G401 (cell line): ENCODE results near the gene SV2B. TPM values are rescaled to one million over a fixed set of nuclear protein-coding genes. Genes with fewer than 3 reads are reported as not detected.

Experiments
- DNase-seq: peaks from one replicate; pipeline ENCODE4 v3.0.0-alpha.2; 2015; ENCODE audit warnings: low spot score
- in situ Hi-C: cut with HindIII; loops from 2 replicates; pipeline ENCODE4 v1.10.0; 2016; ENCODE audit warnings: low sequenced_read_pairs, mixed read lengths
- total RNA-seq: library from RNA; depleted of rRNA; stranded (reverse); fragments of >200 nt; shearing (Covaris generic); gene quantifications from 2 replicates; pipeline ENCODE4 v1.2.3, GENCODE V29; 2014

Gene SV2B
- total RNA-seq, 1 experiment from 2014 or later: not detected

DNA sequence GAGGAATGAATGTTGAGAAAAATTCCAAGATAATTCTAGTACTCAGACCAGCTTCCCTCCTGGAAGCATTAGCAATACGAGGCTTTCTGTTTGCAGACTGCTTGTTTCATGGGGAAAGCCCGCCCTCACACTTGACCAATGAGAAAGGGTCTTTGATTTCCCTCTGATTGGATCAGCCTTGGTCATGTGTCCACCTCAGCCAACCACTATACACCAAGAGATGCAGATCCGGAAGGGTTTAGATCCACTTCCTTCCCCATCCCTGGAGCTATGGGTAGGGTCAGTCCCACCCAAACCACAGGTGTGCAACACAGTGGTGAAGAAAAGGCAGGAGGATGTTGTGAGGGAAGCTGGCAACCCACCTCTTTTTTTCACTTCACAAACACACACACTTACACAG lies 154.7 kb downstream of the SV2B start:
- in situ Hi-C loops: no loop called here
- DNase-seq: no peak

DNA sequence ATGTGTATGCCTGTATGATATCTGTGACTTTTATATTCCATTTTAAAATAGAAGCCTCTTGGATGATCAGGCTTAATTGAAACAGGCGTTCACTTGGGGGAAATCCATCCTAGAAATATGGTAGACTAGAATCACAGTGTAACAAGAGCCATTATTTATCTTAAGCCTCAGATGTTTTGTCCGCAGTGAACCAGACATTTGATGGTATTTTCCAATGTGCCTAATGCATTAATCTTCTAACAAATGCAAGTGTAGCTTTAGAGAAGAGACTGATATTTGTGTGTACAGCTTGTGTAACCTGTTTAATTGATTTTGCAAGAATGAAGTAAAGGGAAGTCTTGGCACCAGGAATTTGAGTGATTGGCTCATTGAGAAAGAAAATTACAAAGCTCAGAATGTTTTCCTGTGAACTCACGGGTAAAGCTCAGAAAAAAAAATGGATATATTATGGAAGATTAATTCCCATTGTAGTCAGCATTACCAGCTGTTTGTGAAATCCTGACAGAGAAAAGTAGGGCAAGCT lies 155.7 kb downstream of the SV2B start:
- peak; percentile 11 for DNase-seq
- in situ Hi-C loops: no loop called here

DNA sequence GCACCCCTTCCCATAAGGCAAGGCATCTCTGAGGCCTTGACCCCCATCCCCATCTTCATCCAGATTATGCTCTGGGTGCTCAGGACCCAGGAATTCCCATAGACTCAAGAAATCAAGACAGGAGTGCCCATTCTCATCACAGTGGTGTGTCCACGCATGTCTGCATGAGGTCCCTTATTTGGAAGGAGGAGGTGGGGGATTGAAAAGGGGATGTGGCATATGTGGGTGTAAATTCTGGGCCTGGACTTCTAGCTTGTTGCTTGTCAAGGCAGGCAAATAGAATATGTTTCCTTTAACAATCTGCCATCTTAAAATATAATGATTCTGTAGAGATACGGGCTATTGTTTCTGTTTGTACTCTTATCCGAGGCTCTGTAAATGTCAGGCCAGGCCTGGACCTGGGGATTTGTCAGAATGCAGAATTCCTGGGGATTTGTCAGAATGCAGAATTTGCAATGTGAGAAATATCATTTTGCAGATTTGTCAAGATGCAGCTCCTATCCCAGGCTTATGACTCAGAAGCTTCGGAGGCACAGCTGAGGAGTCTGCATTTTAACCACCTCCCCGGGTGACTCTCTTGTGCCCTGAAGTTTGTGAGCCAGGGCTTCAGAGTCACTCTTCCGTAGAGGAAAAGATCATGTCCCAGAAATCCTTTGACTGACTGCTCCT lies 157.8 kb downstream of the SV2B start:
- in situ Hi-C loops: no loop called here
- no peak for DNase-seq

DNA sequence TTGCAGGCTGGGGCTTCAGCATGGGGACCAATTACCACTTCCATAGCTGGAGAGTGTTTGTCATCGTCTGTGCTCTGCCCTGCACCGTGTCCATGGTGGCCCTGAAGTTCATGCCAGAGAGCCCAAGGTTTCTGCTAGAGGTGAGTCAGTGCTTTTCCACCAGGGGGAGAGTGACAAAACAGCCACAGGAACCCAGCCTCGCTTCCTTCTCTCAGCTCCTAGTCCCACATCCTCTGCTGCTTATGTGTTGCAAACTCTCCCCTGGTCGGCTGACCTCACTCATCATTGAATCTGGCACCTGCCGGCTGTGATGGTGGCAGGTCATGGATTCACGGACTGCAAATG lies 158.3 kb downstream of the SV2B start:
- DNase-seq: peak; percentile 53
- in situ Hi-C loops: no loop called here

DNA sequence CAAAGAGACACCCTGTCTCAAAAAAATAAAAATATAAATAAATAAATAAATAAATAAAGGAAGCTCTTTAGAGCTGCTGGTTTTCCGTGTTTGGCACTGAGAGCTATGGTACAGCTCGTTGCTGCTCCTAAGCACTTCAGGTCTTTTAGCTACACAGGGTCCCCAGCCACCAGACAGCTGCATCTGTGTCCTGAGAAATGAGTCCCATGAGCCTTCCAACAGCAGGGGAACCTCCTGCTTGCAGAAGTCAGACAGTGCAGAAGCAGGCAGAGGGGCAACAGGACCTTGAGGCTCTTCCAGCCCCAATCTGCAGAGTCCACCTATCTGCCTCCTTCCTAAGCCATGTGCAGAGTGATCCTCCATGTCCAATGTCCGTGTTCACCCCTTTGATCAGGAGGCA lies 159.0 kb downstream of the SV2B start:
- in situ Hi-C loops: no loop called here
- DNase-seq: peak; percentile 3

DNA sequence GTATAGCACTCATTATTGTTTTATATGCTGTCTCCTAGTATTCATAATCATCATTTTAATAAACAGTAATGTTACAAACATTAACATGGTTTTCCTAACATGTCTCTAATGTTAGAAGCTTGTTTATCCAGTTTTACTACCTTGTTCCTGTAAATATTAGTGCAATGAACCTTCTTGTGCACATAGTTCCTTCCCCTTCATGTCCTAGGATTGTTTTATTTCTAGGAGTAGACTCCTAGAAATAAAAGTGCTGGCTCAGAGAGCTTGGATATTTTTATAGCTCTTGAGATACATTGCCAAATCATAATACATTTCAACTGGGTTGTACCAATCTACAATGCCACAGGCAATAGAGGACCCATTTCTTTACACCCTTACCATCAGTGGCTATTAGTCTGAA lies 161.3 kb downstream of the SV2B start:
- no peak for DNase-seq
- in situ Hi-C loops: no loop called here

DNA sequence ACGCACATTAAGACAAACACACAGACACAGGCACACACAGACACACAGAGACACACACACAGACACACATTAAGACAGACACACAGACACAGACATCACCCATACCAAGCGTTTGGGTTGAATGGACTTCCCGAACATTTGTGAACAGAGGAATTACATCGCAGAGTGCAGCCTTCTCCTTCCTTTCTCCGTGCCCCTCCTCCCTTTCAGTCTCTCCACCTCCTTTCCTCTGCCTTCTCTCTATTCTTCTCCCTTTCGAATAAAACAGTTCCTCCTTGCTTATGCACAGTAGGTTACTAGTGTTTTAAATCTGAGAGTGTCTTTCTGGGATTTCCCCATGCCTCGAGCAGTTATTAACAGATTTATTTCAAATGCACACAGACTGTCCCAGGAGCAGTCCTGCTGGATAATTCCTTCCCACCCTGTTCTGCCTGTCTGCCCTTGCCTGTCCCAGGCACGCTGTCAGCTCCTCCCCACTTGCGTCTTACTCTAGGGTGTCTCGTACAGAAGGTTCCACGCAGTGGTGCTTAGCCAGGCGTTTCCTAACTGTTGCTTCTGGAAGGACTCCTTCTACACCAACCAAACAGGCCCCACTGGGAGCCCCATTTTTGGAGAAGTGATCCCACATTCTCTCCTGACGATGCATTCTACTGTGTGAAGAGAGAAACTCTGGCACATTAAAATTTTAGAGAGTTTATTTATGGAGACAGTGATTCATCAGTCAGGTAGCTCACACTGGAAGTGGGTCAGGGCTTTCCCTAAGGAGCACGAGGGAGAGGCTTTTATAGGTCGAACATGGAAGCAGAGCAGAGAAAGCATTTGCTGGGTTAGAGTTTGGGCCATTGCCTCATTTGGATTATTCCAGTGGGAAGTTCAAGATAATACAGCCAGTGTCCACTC lies 163.8 kb downstream of the SV2B start:
- in situ Hi-C loops: no loop called here
- peak; percentile 71 for DNase-seq

DNA sequence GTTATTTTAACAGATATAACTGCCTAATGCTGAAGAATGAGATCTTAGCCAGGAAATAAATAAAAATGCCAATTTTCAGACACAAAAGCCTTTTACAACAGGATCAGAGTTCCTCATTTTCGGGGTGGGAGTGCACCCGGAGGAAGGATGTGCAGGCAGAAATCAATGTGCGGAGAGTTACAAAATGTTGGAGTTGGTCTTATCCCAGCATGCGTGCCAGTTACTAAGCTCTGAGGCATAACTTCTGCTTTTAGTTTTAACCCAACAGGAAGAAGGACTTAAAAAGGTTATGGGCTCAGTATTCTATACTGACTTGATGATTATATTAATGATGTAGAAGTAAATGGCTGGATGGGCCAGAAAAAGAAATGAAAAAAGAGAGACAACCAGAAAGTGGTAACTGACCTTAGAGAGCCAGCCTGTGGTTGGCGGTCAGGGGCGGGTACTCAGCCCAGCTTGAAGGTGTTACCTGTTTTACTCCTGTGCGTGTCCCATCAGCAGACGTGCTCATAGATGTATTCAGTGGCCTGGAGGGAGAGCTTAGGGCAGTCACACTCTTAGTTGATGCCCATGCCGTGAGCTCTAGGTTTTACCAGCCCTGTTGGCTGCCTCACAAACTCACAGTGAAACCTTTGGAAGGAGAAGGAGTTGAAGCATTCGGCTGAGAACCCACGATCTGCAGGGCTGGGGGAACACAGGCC lies 164.7 kb downstream of the SV2B start:
- in situ Hi-C loops: no loop called here

DNA sequence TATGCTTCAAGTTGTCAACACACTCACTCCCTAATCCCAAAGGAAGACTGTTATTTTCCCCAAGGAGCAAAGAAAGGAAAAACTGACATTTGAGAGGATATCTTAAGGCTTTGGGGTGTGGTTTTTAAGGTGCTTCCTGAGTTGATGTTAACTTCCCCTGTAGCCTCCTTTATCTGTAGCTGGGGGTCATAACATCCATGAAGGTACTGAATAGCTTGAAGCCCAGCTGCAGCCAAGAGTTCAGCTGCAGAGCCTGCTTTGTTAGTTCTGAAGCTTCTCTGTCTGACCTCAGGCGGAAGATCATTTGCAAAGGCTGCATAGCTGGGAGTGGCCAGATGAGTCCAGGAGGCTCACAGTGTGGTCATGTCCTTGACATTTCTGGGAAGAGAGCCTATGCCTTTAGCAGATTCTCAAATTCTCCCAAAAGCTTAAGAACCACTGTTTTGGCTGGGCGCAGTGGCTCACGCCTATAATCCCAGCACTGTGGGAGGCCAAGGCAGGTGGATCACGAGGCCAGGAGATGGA lies 165.4 kb downstream of the SV2B start:
- in situ Hi-C loops: no loop called here
- DNase-seq: no peak

More for the DNA sequence above, 164.7 kb downstream of the SV2B start:
- DNase-seq: no peak

DNA sequence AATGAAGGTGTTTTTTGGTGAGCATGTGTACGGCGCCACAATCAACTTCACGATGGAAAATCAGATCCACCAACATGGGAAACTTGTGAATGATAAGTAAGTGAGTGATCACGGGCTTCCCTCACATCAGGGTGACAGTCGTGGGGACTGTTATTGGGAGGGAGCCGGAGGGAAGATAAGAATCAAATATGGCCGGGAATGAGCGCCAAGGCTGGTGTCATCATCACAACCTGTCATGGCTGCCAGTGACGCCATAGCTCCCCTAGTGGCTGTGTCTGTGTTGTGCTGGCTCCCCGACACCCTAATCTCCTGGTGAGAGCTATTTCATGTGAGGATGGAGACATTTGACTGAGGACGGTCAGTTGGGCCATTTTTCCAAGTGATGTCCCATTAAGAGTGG lies 168.5 kb downstream of the SV2B start:
- DNase-seq: no peak
- in situ Hi-C loops: no loop called here

DNA sequence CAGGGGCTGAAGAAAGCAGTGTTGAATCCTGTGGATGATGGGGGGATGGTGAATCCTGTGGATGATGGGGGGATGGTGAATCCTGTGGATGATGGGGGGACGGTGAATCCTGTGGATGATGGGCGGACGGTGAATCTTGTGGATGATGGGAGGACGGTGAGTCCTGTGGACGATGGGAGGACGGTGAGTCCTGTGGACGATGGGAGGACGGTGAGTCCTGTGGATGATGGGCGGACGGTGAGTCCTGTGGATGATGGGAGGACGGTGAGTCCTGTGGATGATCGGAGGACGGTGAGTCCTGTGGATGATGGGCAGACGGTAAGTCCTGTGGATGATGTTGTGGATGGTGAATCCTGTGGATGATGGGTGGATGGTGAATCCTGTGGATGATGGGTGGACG lies 170.7 kb downstream of the SV2B start:
- in situ Hi-C loops: no loop called here
- no peak for DNase-seq

DNA sequence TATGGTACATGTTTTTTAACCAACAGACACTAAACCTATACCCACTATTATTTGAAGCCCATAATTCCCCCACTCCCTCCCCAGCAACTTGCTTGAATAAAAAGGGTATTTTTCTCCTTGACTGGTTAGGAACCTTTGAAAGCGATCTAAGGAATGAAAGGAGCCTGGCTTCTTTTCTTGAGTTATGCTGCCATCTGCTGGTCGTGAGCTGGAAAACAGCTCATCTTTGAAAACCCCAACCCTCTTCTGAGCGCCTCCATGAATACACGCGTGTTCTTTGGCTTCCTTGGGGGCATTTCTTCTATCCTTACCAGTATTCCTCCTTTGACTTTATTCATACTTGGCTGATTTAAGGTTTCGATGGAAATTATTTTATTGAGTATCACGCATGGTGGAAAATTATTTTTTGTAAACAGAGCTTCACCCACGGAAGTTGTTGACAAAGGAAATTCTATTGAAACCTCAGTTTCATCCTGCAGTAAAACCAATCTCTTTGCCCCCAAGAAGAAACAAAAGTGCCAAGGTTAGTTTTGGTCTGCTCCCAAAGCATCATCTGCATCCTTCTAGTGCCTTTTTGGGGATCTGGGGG lies 171.6 kb downstream of the SV2B start:
- in situ Hi-C loops: no loop called here
- DNase-seq: peak; percentile 91

DNA sequence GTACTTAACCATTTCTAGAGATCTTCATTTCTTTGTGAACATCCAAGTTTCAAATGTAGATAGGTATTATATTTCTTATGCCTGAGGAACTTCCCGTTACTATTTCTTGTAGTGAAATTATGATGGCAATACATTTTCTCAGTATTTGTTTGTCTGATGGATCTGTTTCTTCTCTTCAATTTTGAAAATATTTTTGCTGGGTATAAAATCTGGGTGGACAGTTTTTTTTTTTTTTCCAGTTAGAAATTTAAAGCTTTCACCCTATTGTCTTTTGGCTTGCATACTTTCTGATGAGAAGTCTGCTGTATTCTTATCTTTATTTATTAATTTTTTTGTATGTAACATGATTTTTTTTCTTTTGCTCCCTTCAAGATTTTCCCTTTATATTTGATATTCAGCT lies 175.8 kb downstream of the SV2B start:
- in situ Hi-C loops: no loop called here

DNA sequence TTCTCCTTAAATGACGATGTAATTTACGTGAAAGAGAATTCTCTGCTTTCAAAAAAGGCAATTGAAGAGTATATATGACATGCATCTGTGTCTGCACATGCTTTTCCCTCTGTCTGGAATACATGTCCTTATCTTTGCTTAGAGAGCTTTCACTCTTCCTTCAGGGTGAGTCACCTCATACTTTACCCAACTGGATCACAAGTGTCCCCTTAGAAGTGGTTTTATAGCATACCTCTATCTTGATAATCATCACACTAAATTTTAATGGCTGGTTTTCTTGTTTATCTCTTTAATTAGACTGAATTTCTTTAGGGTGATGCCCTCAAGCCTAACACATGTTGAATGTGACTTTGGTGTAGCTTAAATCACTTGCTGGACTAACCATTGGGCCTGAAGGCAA lies 178.9 kb downstream of the SV2B start:
- no peak for DNase-seq
- in situ Hi-C loops: no loop called here

More for the DNA sequence above, 175.8 kb downstream of the SV2B start:
- DNase-seq: no peak

DNA sequence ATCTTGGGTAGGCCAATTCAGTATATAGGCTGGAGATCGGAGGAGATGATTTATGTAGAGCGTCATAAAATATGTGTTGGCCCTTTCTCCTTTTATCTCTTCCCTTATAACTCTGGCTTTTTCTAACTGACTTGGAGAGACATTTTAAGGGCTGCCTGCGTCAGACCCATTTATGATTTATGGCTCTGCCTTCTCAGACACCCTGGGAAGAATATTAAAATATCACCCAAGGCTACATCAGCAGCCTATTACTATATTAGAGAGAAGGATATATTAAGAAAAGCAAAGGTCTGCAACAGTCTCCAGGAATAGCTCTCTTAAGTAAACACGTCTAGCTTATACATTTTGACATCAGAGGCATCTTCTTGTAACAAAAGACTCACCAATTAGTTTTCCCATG lies 179.4 kb downstream of the SV2B start:
- DNase-seq: no peak
- in situ Hi-C loops: no loop called here

DNA sequence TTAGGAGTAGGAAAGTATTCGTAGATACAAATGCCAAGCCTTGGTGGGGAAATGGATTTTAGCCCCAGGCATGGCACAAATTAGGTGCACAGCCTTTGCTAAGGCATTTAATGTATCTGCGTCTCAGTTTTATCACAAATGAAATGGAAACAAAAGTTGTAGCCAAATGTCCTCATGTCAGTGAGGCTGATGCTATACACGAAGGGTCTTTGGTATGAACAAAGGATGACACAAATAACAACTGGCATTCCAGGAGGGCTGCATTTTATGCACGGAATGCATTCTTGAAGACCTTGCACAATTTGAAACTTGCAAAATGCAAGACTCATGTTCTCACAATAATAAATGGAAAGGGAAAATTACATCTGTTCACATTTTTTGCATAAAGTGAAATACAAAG lies 181.9 kb downstream of the SV2B start:
- no peak for DNase-seq
- in situ Hi-C loops: no loop called here

DNA sequence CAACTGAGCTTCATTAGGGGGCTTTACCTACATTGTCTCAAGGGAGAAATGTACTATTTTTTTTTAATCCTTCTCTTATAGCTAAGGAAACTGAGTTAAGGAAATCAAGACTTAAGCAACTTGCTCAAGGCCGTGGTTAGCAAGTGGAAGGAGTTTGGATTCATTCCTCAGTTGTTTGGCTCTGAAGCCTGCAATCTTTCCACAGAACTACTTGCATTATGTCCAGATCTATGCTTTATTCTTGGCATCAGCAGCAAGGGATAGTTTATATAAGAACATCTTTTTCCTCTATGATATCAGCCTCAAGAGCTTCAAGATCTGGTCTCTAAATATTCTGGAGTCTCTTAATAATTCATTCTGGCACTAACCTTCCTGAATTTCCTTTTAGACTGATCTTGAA lies 182.4 kb downstream of the SV2B start:
- DNase-seq: no peak
- in situ Hi-C loops: no loop called here

DNA sequence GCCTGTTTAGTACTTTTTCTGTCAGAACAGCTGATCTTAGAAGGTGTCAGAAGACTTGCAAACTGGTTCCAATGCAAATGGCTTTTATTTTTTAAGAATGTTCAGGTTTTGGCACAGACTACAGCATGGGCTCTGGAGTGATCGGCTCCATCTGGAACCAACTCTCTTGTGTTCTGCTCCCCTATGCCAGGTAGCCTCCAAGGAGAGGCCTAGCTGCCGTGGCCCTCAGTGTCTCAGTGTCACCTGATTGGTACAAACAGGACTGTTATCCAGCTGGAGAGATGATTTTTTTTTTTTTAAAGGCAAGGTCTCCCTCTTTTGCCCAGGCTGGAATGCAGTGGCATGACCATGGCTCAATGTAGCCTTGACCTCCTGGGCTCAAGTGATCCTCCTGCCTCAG lies 183.1 kb downstream of the SV2B start:
- DNase-seq: peak; percentile 47
- in situ Hi-C loops: no loop called here

DNA sequence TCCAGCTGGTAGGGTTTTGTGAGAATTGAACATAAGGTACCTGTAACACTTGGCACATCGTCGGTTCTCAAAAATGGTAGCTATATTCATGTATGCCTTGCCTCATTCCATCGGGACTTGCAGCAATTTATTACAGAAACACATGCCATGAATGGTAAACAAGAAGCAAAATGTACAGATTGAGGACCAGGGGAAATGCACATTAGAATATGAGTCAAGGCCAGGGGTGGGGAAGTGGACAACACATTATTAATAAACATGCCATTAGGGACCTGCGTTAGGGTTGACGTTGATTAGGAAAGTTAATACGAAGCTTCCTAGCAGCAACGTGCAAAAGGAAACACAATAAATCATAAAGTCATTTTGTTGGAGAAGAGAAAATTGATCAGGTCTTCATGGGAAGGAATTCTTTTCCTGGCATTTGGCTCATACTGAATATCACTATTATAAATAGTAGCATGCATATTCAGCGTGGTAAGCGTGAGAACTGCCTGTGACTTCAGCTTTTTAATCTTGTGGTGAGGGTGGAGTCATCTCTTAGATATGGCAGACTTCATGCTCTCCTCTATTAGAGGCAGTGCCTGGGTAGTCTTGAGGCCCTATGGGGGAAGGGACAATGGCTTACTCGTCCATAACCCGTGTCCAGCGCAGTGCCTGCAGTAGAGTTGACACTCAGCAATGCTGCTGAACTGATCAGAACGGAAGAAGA lies 184.9 kb downstream of the SV2B start:
- in situ Hi-C loops: no loop called here
- no peak for DNase-seq
